ENCODE data around the gene HIVEP2.

The HIVEP2 gene

DNA sequence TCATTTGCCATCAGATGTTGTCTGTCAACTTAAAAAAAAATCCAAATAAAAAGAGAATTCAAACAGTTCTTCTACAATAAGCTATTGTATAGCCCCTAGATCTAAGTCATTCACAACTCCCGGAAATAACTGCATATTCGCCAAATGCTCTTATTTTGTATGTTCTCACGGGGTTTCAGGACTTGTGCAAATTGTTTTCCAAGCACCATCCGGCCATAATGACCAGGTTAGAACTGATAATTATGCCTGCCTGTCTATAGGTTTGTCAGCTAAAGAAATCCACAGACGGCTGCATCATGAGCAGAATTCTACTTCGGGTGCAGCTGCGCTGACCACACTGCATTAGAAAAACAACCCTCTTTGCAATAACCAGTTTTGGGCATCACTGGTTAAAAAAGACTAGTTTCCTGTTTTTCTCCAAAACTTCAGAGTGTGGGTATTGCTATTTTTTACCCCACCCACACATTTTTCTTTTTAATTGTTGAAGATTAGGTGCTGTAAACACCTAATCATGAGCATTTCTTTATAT, 87.7 kb downstream of the HIVEP2 start:
- no peak for DNase-seq

DNA sequence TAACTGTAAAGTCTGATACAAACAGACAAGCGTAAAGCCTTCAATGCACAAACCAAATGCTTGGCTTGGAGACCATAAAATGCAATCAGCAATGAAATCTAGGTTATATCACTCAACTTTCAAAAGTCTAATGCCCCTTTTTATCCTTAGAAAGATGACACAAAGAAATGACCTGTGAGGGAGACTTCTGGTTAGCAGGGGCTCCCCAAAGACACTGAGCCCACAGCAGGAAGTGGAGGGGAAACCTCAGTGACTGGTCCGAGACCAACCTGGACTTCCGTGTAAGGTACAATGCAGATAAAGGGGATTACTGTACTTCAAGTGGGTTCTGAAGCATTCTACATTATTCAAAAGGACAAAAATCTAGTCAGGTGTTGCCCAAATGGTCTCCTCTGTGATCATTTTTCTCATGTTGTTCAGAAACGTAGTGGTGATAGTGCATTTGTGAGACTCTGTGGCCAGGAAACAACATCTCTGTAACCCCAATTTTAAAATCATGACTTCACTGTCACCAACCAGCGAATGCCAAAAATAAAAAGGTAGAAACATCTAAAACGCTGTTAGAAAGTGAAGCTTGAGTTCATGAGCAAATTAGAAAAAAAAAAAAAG, 88.2 kb downstream of the HIVEP2 start:
- DNase-seq, result no peak

DNA sequence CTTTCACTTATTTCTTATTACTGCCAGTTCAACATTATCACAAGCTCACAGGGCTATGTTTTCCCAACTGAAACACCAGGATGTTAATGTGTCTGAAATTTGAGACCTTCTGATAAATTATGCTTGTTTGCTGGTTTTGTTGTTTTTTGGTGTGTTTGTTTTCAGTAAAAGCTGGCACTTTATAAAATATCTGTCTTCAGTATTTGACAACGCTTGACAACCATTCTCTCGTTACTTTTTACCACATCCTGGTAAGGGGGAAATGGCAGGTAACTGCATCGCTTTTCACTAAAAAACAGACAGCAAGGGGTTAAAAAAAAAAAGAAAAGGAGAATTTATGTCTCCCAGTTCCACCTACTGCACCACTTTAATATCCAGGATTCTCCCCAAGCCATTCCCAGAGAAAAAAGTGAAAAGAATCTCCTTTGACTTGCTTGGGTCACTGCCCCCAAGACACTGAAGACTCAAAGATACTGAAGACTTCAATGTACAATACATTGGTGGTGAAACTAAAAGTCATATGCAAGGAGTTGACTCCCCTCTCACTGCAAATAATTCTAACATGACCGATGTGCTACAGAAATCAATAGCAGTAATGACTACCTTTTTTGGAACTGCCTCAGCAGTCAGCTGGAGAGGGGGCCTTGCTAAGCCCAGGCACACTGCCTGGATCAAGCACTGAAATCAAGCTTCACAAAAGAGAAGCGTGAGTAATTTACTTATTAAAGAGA, 88.9 kb downstream of the HIVEP2 start:
- no peak for DNase-seq

GRCh38 chr6:142854589-142855488, 90.1 kb downstream of the HIVEP2 start:
- no peak for DNase-seq

DNA sequence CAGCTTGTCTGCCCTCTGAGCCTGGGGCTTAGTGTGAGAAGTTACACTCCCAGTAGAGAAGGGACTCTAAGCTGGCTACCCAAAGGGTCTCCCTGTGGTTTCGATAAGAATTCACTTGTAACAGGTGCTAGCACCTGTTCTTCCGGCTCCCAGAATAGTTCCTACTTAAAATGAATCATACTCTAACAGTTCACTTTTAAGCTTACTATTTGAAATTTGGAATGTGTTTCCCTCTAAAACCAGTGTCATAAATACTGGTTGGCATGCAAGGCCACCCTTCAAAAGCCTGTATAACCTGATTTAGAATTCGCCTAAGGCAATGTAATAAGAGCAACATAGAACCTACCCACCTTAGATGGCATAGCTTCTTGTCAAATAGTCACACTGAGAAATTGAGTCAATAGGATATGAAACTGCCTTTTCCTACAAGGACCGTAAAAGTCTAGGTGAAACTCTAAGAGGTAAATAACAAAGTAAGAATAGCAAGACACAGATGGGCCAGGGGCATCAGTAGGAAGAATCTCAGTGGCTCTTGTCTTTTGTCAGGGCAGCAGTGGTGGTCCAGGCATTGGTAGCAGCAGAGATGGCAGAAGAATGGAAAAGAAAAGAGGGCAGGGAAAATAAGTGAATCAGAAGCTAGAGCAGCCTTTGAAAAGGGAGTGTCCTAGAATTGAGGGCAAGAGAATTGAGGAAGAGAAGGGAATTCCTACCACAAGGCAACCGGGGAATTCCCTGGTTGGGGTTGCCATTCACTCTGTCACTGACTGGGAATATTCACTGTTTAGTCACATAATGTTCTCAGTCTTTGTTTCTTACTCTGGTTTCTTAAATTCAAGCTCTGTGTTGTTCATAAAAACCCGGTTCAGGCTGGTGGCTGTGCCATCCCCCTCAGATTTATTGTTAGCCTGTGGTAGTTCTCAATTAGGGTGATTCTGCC, 91.5 kb downstream of the HIVEP2 start:
- no peak for DNase-seq

- DNase-seq, result no peak
Observed at GRCh38 chr6:142851601-142852000, 93.4 kb downstream of the HIVEP2 start.

- DNase-seq, result no peak
Observed at GRCh38 chr6:142850679-142851423, 94.1 kb downstream of the HIVEP2 start.

- no peak for DNase-seq
Observed at GRCh38 chr6:142848976-142849375, 96.0 kb downstream of the HIVEP2 start.

DNA sequence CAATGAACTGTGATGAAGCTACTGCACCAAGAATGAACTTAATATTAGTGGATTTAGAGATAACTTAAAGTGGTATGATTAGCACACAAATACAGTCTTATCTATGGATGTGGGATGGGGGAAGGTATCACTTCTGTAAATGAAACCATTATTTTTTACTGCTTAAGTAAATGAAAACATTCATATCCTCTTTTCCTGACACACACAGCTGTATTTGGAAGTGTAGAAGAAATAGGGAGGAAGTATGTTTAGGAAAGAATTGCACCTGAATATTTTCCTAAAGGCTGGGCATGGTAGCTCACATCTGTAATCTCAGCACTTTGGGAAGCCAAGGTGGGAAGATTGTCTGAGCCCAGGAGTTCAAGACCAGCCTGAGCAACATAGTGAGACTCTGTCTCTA, 96.8 kb downstream of the HIVEP2 start:
- no peak for DNase-seq

GRCh38 chr6:142846883-142847287, 98.1 kb downstream of the HIVEP2 start:
- no peak for DNase-seq

DNA sequence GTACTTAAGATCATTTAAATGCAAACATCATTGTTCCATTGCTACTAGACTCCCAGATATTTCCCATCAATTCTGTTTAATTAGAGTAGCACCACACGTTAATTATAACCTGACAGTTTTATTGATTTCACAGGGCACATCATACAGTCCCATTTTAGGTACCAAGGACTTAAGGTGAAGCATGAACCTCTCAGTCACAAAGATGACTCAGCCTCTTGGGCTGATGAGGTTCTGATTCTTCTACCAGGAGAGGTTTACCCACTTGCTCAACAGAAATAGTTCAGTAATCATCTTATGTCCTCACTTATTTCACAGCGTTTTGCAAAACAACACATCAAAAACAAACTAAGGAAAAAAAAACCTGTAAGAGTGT, 98.5 kb downstream of the HIVEP2 start:
- no peak for DNase-seq

GRCh38 chr6:142845624-142846458, 99.1 kb downstream of the HIVEP2 start:
- no peak for DNase-seq

DNA sequence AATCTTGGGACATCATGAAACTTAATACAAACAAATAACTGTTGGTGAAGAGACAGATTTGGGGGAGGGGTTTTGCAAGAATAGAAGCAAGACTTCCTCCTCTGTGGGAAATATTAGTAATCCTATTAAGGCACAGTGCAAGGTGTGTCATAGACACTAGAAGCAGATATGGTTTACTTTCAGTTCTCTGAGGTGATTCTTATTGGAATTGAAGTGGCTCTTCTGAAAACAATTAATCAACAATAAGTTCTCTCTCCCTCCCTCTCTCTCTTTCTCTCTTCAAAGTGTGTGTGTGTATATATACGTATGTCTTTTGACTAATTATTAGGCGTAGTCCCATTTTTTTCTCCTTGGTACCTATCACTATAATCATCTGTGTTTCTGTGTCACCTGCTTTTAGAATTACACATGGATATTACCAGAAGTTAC, 99.8 kb downstream of the HIVEP2 start:
- no peak for DNase-seq

DNA sequence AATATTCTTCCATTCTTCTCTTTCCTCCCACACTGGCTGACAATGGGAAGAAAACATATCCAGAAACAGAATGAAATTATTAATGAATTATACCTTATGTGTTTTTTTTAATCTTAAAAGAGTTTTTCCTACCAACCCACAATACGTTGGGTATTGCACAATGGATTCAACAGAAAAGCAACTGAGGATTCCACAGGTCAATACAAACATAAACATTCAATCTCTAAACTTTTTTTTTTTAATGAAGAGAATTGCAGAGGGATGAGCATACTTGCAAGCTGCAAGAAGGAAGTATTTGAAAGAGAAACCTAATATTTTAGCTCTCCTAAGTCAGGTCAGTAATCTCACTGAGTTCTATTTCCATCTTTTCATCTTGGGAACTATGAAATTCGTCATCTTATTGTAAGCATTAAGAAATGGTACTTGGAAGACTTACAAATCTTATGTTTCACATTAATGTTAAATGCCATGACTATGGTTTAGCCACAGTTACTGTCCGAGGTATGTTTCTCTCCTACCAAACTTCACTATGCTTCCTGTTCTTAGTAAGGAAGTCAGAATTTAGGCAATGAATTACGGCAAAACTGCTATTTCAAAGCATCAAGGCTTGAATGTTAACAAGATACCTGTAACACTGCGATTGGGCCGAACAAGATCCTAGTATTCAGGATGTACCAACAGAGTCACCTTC, 100.8 kb downstream of the HIVEP2 start:
- DNase-seq, result no peak

- DNase-seq, result no peak
Observed at GRCh38 chr6:142843361-142843760, 101.6 kb downstream of the HIVEP2 start.

DNA sequence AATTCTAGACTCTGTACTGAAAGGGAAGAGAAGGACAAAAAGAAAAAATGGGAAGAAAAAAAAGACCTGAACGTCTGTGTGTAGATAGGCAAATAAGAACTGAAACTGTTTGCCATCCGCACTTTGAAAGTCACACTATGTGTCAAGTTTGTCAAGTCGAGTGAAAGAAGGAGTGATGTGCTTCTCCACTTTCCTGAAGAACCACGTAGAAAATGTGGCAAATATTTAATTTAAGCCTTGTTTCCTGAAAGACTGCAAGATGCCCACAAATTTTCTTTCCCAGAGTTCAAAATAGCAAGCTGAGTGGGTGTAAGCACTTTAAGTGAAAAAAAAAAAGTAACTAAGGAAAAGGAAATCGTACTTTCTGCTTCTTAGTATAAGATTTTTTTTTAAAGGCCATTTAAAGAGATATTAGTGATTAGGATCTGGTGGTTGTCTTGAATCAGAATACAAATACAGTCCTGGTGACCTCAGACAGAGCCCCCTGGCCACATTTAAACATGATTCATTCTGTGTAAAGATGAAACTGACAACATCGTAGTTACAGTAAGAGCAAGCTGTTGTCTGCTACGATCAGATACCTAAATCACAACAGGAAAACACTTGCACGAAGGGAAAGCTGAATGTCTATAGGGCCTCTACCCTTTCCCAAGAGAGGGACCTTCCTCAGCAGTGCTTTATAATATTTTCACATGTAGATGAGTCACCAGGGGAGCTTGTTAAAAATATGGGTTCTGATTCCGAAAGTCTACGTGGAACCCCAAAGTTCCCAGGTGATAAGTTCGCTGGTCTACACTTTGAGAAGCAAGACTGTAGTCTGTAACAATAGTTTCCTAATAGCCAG, 102.3 kb downstream of the HIVEP2 start:
- DNase-seq, result no peak

DNA sequence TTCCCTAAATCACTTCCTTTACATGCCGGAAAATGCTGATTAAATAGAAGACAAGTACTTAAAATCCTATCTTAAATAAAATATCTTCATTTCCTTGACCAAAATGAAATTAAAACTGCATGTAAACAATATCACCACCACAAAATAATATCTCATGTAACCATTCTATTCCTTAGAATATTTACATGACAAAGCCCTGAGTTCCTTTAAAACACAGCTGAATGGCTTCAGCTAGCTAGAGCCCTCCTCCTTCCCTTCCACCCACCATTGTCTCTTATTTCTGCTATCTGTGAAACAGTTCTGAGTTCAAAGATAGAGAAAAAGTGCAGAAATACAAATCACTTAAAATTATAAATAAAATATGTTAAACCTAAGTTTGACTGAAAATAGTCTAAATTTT, 103.1 kb downstream of the HIVEP2 start:
- no peak for DNase-seq

- DNase-seq, result no peak
Observed at GRCh38 chr6:142839686-142840040, 105.3 kb downstream of the HIVEP2 start.

All from hematopoietic multipotent progenitor cell treated with erythropoietin and hydrocortisone succinate and interleukin-3 and kit ligand, for 8 days (in vitro differentiated cells).